H1 (cell line): Measurements from ENCODE around the gene LSR. TPM values are rescaled to one million over a fixed set of nuclear protein-coding genes. Genes with fewer than 3 reads are reported as not detected.
A peak's percentile ranks its signal among the peaks of the same experiment; 100 is the strongest.

Experiments
- CTCF ChIA-PET: fragments of 300-600 bp; sonication (Branson Sonifier 250); formaldehyde crosslinking; loops from one replicate; lab custom pipeline; 2021; ENCODE audit not compliant: partially characterized antibody; lab: Charles Lee
- POLR2A ChIA-PET: fragments of 300-600 bp; sonication (Branson Sonifier 250); formaldehyde crosslinking; loops from one replicate; lab custom pipeline; 2021; ENCODE audit warnings: inconsistent platforms; ENCODE audit not compliant: partially characterized antibody; lab: Charles Lee
- DNase-seq, 2 experiments: peaks; one replicate each; pipeline versions ENCODE4 v3.0.0 to v3.0.0-alpha.2; 2010 to 2022; ENCODE audit warnings: low spot score in 2 of 2, low read depth in 1 of 2, mixed read lengths in 1 of 2
- FAIRE-seq: peaks from 2 replicates; lab custom pipeline; 2011; peaks lifted over from hg19 to GRCh38; lab: Jason Lieb, UNC
- H2AFZ ChIP-seq: 2 replicates; pipeline ENCODE4 v1.8.1; 2012; ENCODE audit warnings: low read length, inconsistent platforms
- H2AK5ac ChIP-seq: 2 replicates; pipeline ENCODE4 v1.6.1; 2013; ENCODE audit warnings: low read depth, low read length
- H2BK120ac ChIP-seq: replicated peaks from 2 replicates; pipeline ENCODE3; 2013; ENCODE audit warnings: low read depth, low read length, inconsistent platforms
- H2BK12ac ChIP-seq: 2 replicates; pipeline ENCODE4 v1.6.1; 2013; ENCODE audit warnings: low read depth, low read length
- H2BK15ac ChIP-seq: 2 replicates; pipeline ENCODE4 v1.6.1; 2013; ENCODE audit warnings: low read length
- H2BK20ac ChIP-seq: 2 replicates; pipeline ENCODE4 v1.6.1; 2013; ENCODE audit warnings: low read length
- H2BK5ac ChIP-seq: 2 replicates; pipeline ENCODE4 v1.6.1; 2013; ENCODE audit warnings: low read depth, low read length
- H3K14ac ChIP-seq: 2 replicates; pipeline ENCODE4 v1.6.1; 2013; ENCODE audit warnings: inconsistent platforms; ENCODE audit not compliant: insufficient read length
- H3K18ac ChIP-seq: 2 replicates; pipeline ENCODE4 v1.6.1; 2013; ENCODE audit warnings: low read length; ENCODE audit errors: extremely low read depth
- H3K23ac ChIP-seq: 2 replicates; pipeline ENCODE4 v1.6.1; 2013; ENCODE audit warnings: inconsistent platforms; ENCODE audit not compliant: insufficient read length
- H3K23me2 ChIP-seq: 2 replicates; pipeline ENCODE4 v1.6.1; 2013; ENCODE audit warnings: low read depth, low read length
- H3K27ac ChIP-seq: 2 replicates; pipeline ENCODE4 v1.6.1; 2011; ENCODE audit warnings: low read depth, low read length, inconsistent platforms
- H3K27me3 ChIP-seq, 4 experiments: replicated peaks in 1 of 4; 1 replicate in 1 of 4; 2 replicates in 3 of 4; pipeline versions ENCODE4 v1.6.1 to v1.8.1; 2011 to 2013; ENCODE audit warnings: low read length in 3 of 4, mild to moderate bottlenecking in 3 of 4, inconsistent platforms in 2 of 4, mixed read lengths in 2 of 4, moderate library complexity in 1 of 4; ENCODE audit not compliant: control insufficient read depth in 3 of 4, insufficient read depth in 3 of 4; ENCODE audit errors: extremely low read depth in 1 of 4
- H3K36me3 ChIP-seq, 4 experiments: 2 replicates each; pipeline versions ENCODE4 v1.6.1 to v1.8.1; 2011 to 2013; ENCODE audit warnings: mild to moderate bottlenecking in 4 of 4, low read length in 3 of 4, moderate library complexity in 2 of 4, control low read depth in 1 of 4, inconsistent platforms in 1 of 4; ENCODE audit not compliant: insufficient read depth in 4 of 4, control insufficient read depth in 2 of 4
- H3K4ac ChIP-seq: replicated peaks from 2 replicates; pipeline ENCODE3; 2013; ENCODE audit warnings: low read length, low read depth, mixed read lengths, inconsistent platforms; ENCODE audit not compliant: insufficient read length
- H3K4me1 ChIP-seq, 4 experiments: replicated peaks in 1 of 4; 1 replicate in 1 of 4; 2 replicates in 3 of 4; pipeline versions ENCODE4 v1.6.1 to v1.8.1; 2011 to 2013; ENCODE audit warnings: low read length in 3 of 4, inconsistent platforms in 2 of 4, mixed read lengths in 1 of 4; ENCODE audit not compliant: insufficient read depth in 4 of 4, control insufficient read depth in 3 of 4
- H3K4me2 ChIP-seq, 2 experiments: 2 replicates each; pipeline versions ENCODE4 v1.6.1 to v1.8.1; 2011 to 2013; ENCODE audit warnings: low read depth in 2 of 2, low read length in 2 of 2, control low read depth in 1 of 2, inconsistent platforms in 1 of 2, mild to moderate bottlenecking in 1 of 2; ENCODE audit not compliant: insufficient read depth in 1 of 2
- H3K4me3 ChIP-seq, 4 experiments: fragments of 200-600, 300-600 bp in 1 of 4; sonication (generic), shearing (Covaris generic), sonication (Bioruptor Twin) in 1 of 4; 2 replicates each; pipeline versions ENCODE4 v1.5.1 to v1.8.1; 2011 to 2016; ENCODE audit warnings: low read length in 4 of 4, low read depth in 3 of 4, control low read depth in 2 of 4, inconsistent platforms in 2 of 4, mild to moderate bottlenecking in 2 of 4, mixed read lengths in 1 of 4, moderate library complexity in 1 of 4; ENCODE audit not compliant: insufficient read depth in 2 of 4; ENCODE audit errors: extremely low read depth in 1 of 4
- H3K56ac ChIP-seq: replicated peaks from 2 replicates; pipeline ENCODE3; 2013; ENCODE audit warnings: low read depth, mild to moderate bottlenecking, mixed read lengths, low read length, inconsistent platforms; ENCODE audit not compliant: insufficient read length
- H3K79me1 ChIP-seq: 2 replicates; pipeline ENCODE4 v1.6.1; 2013; ENCODE audit warnings: low read depth, low read length, control low read depth
- H3K79me2 ChIP-seq, 2 experiments: 2 replicates each; pipeline versions ENCODE4 v1.6.1 to v1.8.1; 2012 to 2013; ENCODE audit warnings: low read length in 2 of 2, mild to moderate bottlenecking in 2 of 2, inconsistent platforms in 1 of 2; ENCODE audit not compliant: insufficient read depth in 2 of 2, control insufficient read depth in 1 of 2
- H3K9ac ChIP-seq, 4 experiments: replicated peaks in 1 of 4; 1 replicate in 1 of 4; 2 replicates in 3 of 4; pipeline versions ENCODE4 v1.6.1 to v1.8.1; 2011 to 2013; ENCODE audit warnings: low read depth in 3 of 4, low read length in 3 of 4, control low read depth in 2 of 4, mild to moderate bottlenecking in 2 of 4, moderate library complexity in 2 of 4, inconsistent platforms in 1 of 4; ENCODE audit errors: extremely low read depth in 1 of 4
- H3K9me3 ChIP-seq, 2 experiments: 2 replicates each; pipeline versions ENCODE4 v1.6.1 to v1.8.1; 2012 to 2013; ENCODE audit warnings: mild to moderate bottlenecking in 2 of 2, moderate library complexity in 2 of 2, control low read depth in 1 of 2, inconsistent platforms in 1 of 2, low read depth in 1 of 2, low read length in 1 of 2, mixed read lengths in 1 of 2; ENCODE audit not compliant: insufficient read depth in 2 of 2
- H4K20me1 ChIP-seq, 2 experiments: replicated peaks in 1 of 2; 2 replicates each; pipeline versions ENCODE3 to v1.8.1; 2011 to 2013; ENCODE audit warnings: inconsistent platforms in 2 of 2, low read length in 2 of 2, mild to moderate bottlenecking in 1 of 2; ENCODE audit not compliant: insufficient read depth in 2 of 2, control insufficient read depth in 1 of 2
- H4K5ac ChIP-seq: 2 replicates; pipeline ENCODE4 v1.6.1; 2013; ENCODE audit warnings: low read length, low read depth, mixed read lengths, inconsistent platforms; ENCODE audit not compliant: insufficient read length
- H4K8ac ChIP-seq: 2 replicates; pipeline ENCODE4 v1.8.0; 2013; ENCODE audit warnings: mild to moderate bottlenecking, moderate library complexity, low read length, inconsistent platforms; ENCODE audit not compliant: insufficient read depth; ENCODE audit errors: extremely low read depth
- H4K91ac ChIP-seq: replicated peaks from 2 replicates; pipeline ENCODE3; 2013; ENCODE audit warnings: low read length, mixed read lengths, inconsistent platforms; ENCODE audit not compliant: insufficient read length
- ASH2L ChIP-seq: fragments of 200-600, 300-600 bp; sonication (generic); IDR thresholded peaks from one replicate; pipeline ENCODE4 v1.7.1; 2017; ENCODE audit warnings: low read length
- HDAC6 ChIP-seq: IDR thresholded peaks from one replicate; pipeline ENCODE4 v1.7.1; 2012; ENCODE audit warnings: low read depth, mild to moderate bottlenecking, inconsistent platforms, low read length, moderate library complexity
- POU5F1 ChIP-seq: IDR thresholded peaks from 2 replicates; pipeline ENCODE4 v1.6.1; 2011; ENCODE audit warnings: low read depth, mild to moderate bottlenecking, low read length, moderate library complexity
- RNF2 ChIP-seq: fragments of 200-900, 300-1000 bp; sonication (generic); IDR thresholded peaks from 2 replicates; pipeline ENCODE4 v1.7.1; 2016; ENCODE audit warnings: borderline replicate concordance, low read depth, mild to moderate bottlenecking, antibody characterized with exemption, low read length; ENCODE audit not compliant: poor library complexity, severe bottlenecking; ENCODE audit errors: missing control alignments
- SIN3A ChIP-seq, 2 experiments: IDR thresholded peaks in 1 of 2; conservative IDR thresholded peaks in 1 of 2; 2 replicates each; pipeline ENCODE4 v1.6.1; 2011 to 2012; ENCODE audit warnings: low read length in 2 of 2, improper control_type of control experiment in 1 of 2, low read depth in 1 of 2, mild to moderate bottlenecking in 1 of 2
- SIRT6 ChIP-seq: IDR thresholded peaks from one replicate; pipeline ENCODE4 v1.7.1; 2012; ENCODE audit warnings: low read length, inconsistent platforms
- SIX5 ChIP-seq: IDR thresholded peaks from 2 replicates; pipeline ENCODE4 v1.6.1; 2011; ENCODE audit warnings: mild to moderate bottlenecking, low read depth, low read length
- SP1 ChIP-seq: IDR thresholded peaks from 2 replicates; pipeline ENCODE4 v1.6.1; 2011; ENCODE audit warnings: low read depth, low read length
- SP2 ChIP-seq: IDR thresholded peaks from 2 replicates; pipeline ENCODE4 v1.6.1; 2012; ENCODE audit warnings: mild to moderate bottlenecking, low read length, inconsistent platforms
- SUZ12 ChIP-seq: fragments of 200-600 bp; sonication (generic); IDR thresholded peaks from 2 replicates; pipeline ENCODE4 v1.6.1; 2012; ENCODE audit warnings: mild to moderate bottlenecking, inconsistent platforms, low read length, moderate library complexity, mixed read lengths
- USF2 ChIP-seq: IDR thresholded peaks from 2 replicates; pipeline ENCODE4 v1.6.1; 2011; ENCODE audit warnings: low read length, improper control_type of control experiment
- WGBS, 2 experiments: shearing (Covaris generic) in 1 of 2; methylation state at CpG; one replicate each; pipeline versions ENCODE4 v1.1.6 to v1.1.7; 2013 to 2015; ENCODE audit warnings: low lambda C conversion rate in 2 of 2, mixed read lengths in 2 of 2, inconsistent platforms in 1 of 2, low coverage in 1 of 2, missing lambda C conversion rate in 1 of 2; ENCODE audit not compliant: insufficient replicate concordance in 2 of 2, insufficient coverage in 1 of 2, insufficient read length in 1 of 2; ENCODE audit errors: extremely low coverage in 1 of 2, missing lambda C conversion rate in 1 of 2; 5-methylcytosine and 5-hydroxymethylcytosine counted together
- polyA plus RNA-seq, 7 experiments: library from polyadenylated mRNA; depleted of rRNA in 3 of 7; stranded (reverse) in 5 of 7; unstranded in 2 of 7; fragments of >200 nt in 5 of 7; fragments of 200-250 nt in 2 of 7; gene quantifications; 1 replicate in 5 of 7; 2 replicates in 1 of 7; 4 replicates in 1 of 7; pipeline versions ENCODE4 v1.2.1 to v1.2.3, GENCODE V29; 2011 to 2013; ENCODE audit warnings: missing spikeins in 2 of 7, mixed read lengths in 2 of 7
- total RNA-seq: library from RNA; stranded (reverse); fragmentation: NEBNext Ultra II Directional; extraction: Animal tissue kit (Norgen Biotek cat#: 25700); gene quantifications from 2 replicates; pipeline ENCODE4 v1.2.1, GENCODE V29; 2021

The LSR gene
- total and polyA plus RNA-seq, 2 of the 8 experiments (the other 6 are each of a cell fraction or from before 2014, with no cell fraction given): 159 to 186 TPM

GRCh38 chr19:35279985-35280821, 31.4 kb downstream of the LSR start:
- Histone ChIP-seq H3K4me3 (no peak overlapping the region), H4K91ac (no peak overlapping the region), H3K4me2 (no peak overlapping the region), H4K8ac (peak overlapping the region; percentile 57), H3K9ac (no peak overlapping the region), H3K27me3 (no peaks in the 10 kb centered on the region), H3K79me2 (no peaks in the 10 kb centered on the region), H3K23me2 (no peaks in the 10 kb centered on the region), H3K36me3 (peaks cover 5 to 8% (median 5%) of the 10 kb centered on the region in 4 experiments; a peak in 6 of 8 replicates), H3K18ac (no peak overlapping the region), H2BK120ac (no peak overlapping the region), H3K79me1 (no peaks in the 10 kb centered on the region), H3K56ac (no peak overlapping the region), H3K14ac (no peak overlapping the region), H2AFZ (no peak overlapping the region), H2BK12ac (no peak overlapping the region), H2AK5ac (no peak overlapping the region), H2BK20ac (no peak overlapping the region), H2BK15ac (no peak overlapping the region), H3K27ac (no peak overlapping the region), H3K9me3 (no peaks in the 10 kb centered on the region), H2BK5ac (no peak overlapping the region), H4K5ac (no peak overlapping the region), H3K23ac (no peak overlapping the region), H4K20me1 (peaks cover 0 to 4% of the 10 kb centered on the region in 2 experiments), H3K4me1 (peaks cover 0 to 7% (median 5%) of the 10 kb centered on the region in 4 experiments; a peak in 5 of 7 replicates), H3K4ac (no peak overlapping the region)
- ChIA-PET POLR2A (interaction anchor here (0.8 to 5.5 kb wide), 12 partner anchors 7 to 268 kb away, joined by 3 to 28 read pairs (median 6); partner anchors contain the start of genes MAG and USF2), CTCF (interaction anchor here (0.6 to 1.3 kb wide), 4 partner anchors 11 to 279 kb away, joined by 3 to 4 read pairs (median 3); no protein-coding TSS in a partner anchor)
- 86% methylated on average over 12 of the region's 12 CpGs; no CpG with 5 or more reads in 1 of the 2 experiments for WGBS, 2 experiments
- DNase-seq: no peak
- no peak for FAIRE-seq
- TF ChIP-seq SP1: no peak
- TF ChIP-seq HDAC6: no peak
- TF ChIP-seq SIRT6: no peak
- TF ChIP-seq SUZ12: no peak
- TF ChIP-seq SIX5: no peak
- no peak for TF ChIP-seq SP2
- TF ChIP-seq USF2: no peak
- no peak for TF ChIP-seq RNF2
- TF ChIP-seq POU5F1: no peak
- no peak for TF ChIP-seq SIN3A (conservative IDR thresholded peaks at IDR 0.05 in 1 of 2, IDR thresholded peaks at IDR 0.05 in 1 of 2; ENCODE audit: low read depth in 1 of 2, low read length in 2 of 2)
- no peak for TF ChIP-seq ASH2L
